GM13976 (cell line): ENCODE measurements around the gene DNALI1.
"Not testable (repeated sequence)": the region's sequence is repeated elsewhere in the genome, so short reads cannot be mapped to it uniquely, and the experiment has no call there.

Source experiments
- DNase-seq: peaks from one replicate; pipeline ENCODE4 v3.0.0; 2012; ENCODE audit warnings: low spot score
- in situ Hi-C: fragments of 300-500 bp; cut with MboI; formaldehyde crosslinking; loops from one replicate; pipeline ENCODE4 v1.12.0; 2022; ENCODE audit warnings: low sequenced_read_pairs, mixed read lengths, inconsistent platforms; ENCODE audit not compliant: unreplicated experiment
- TF ChIP-seq, protein P1 (sequence below): IDR thresholded peaks from 2 replicates; pipeline ENCODE4 v1.5.1; 2012; ENCODE audit warnings: borderline replicate concordance, mild to moderate bottlenecking; ENCODE audit not compliant: insufficient read depth; ENCODE audit errors: extremely low read depth, missing control alignments, control extremely low read depth

Gene DNALI1

DNA sequence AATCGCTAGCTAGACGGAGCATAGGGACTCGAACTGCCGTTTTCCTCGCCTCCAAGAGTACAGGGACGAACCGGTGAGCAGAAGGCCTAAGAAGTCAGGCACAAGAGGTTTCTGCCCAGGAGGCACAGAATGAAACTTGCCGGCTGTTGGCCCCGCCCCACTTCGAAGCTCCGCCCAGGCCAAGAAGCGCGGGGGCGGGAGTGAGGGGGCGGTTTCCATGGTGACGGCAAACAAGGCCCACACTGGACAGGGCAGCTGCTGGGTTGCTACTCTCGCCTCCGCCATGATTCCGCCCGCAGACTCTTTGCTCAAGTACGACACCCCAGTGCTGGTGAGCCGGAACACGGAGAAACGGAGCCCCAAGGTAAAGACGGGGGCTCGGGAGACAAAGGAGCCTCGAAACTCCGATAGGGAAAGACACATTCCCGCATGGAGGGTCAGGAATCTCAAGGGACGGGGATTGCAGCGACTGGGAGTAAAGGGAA, at the start of gene DNALI1:
Gene DNALI1 (plus strand): TSS at position 229 of the 485 bp plus-strand sequence. CDS start 55 bp downstream, at position 284.
- in situ Hi-C loops = no loop called here
- DNase-seq = peak; percentile 71
- TF ChIP-seq, protein P1, sequence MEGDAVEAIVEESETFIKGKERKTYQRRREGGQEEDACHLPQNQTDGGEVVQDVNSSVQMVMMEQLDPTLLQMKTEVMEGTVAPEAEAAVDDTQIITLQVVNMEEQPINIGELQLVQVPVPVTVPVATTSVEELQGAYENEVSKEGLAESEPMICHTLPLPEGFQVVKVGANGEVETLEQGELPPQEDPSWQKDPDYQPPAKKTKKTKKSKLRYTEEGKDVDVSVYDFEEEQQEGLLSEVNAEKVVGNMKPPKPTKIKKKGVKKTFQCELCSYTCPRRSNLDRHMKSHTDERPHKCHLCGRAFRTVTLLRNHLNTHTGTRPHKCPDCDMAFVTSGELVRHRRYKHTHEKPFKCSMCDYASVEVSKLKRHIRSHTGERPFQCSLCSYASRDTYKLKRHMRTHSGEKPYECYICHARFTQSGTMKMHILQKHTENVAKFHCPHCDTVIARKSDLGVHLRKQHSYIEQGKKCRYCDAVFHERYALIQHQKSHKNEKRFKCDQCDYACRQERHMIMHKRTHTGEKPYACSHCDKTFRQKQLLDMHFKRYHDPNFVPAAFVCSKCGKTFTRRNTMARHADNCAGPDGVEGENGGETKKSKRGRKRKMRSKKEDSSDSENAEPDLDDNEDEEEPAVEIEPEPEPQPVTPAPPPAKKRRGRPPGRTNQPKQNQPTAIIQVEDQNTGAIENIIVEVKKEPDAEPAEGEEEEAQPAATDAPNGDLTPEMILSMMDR = no peak

DNA sequence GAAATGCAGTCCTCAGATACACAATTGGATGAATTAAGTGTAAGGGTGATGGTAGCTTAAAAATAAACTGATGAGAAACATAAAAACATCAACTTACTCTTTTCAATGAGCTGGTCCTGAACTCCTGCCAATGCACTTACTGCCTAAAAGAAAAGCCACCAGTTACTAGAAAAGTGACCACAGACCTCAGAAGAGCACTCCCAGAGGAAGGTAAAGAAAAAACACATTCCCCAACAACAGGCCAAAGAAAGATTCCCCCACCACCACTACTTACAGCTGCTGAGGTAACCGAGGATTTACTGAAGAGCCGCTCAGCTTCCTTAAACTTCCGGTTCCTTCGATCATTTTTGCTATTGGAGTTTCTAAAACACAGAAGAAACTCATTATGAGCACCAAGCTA, 47.6 kb upstream of the DNALI1 start:
- in situ Hi-C loops = no loop called here
- no peak for DNase-seq
- TF ChIP-seq, protein P1 = no peak

DNA sequence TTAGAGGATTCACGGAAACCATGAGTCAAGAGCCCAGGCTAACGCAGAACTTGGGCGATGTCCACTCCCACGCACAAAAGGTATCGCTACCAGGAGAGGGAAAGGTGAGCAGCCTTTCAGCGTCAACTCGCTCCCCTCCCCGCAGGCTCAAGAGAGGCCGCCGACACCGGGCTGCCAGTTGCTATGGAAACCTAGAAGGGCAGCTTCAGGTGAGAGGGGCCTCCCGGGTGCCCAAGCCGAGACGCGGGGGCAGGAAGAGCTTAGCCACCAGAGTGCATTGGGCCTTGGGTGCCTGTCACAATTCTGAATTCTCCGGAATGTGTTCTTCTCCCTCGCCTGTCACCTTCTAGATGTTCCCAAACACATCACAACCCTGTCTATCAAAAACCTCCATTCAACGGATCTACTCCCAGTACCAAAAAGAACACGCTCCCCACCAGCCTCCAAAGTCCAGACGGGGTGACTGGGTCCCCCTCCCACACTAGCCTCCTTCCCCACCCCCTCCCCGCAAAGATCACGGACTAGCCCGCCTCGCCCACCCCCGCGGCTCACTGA, 42.9 kb upstream of the DNALI1 start:
- TF ChIP-seq, protein P1 = no peak
- in situ Hi-C loops = no loop called here
- peak; percentile 71 for DNase-seq

DNA sequence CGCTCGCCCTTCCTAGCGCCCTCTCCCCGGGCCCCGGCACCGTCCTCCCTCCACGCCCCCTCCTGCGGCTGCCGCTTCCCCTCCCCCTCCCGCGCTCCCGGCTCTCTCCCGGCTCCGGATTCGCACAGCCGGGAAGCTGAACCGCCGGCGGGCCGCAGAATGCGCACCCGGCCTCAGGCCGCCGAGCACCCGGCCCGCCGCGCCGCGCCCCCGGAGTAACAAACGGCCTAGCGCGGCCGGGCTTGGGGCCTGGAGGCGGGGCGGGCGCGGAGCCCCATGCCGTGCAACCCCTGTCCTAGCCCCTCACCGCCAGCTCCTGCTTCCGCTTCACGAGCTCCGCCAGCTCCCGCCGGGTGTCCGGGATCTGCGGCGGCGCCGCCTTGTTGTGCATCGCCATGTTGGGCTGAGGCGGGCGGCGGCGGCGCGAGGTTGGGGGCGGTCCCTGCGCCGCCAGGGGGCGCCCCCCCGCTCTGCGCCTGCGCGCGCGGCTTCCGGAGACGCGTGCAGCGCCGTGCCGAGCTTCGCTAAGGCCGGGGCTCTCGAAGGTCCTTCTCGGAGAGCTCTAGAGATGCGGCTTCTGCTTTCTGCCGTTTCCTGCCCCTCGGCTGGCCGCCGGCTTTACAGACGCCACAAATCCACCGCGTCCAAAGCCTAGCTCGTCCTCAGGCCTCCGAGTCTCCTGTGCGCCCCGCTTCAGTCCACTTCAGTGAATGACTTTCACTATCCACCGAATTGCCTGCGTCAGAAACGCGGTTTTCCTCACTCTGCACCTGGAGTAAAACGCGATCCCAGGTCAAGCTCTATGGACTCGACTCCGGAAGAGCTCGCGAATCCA, 42.2 kb upstream of the DNALI1 start, which contains the start of gene MEAF6:
Gene MEAF6 (minus strand): TSS at position 417 of the 835 bp plus-strand sequence. CDS start 20 bp downstream, at position 397.
- DNase-seq = peak; percentile 94
- TF ChIP-seq, protein P1 = peak; percentile 59
- in situ Hi-C loops = no loop called here

DNA sequence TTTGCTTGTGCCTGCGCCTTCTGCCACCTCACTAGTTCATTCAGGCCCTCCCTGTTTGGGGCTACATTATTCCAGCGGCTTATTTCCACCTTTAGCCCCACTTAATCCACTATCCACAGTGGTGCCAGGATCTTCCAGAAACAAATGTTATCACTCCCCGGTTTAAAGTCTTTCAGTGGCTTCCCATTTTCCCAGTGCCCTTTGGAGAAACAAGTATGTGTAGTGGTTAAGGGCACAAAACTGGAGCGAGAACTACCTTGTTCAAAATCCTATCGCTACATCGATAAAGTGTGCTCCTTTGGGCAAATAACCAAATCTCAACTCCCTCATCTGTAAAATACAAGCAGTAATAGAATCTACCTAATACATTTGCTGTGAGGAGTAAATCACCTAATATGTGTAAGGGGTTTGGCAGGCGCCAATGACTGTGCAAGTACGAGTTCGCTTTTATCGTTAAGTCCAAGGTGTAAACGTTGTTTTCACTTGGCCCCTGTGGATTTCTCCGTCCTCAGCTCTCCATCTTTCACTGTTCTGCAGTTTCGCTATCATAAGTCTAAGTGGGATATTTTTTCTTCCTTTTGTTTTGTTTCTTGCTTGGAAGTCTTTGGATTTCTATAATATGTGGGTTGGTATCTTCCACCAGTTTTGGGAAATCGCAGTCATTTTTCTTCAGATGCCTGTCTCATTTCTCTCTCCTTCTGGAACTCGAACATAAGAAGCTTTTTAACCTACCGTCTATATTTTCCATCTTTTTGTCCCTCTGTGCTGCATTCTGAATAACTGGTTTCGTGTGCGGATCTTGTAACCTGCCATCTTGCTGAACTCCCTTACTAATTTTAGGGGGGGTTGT, 41.3 kb upstream of the DNALI1 start:
- TF ChIP-seq, protein P1 = no peak
- in situ Hi-C loops = no loop called here
- DNase-seq = no peak

DNA sequence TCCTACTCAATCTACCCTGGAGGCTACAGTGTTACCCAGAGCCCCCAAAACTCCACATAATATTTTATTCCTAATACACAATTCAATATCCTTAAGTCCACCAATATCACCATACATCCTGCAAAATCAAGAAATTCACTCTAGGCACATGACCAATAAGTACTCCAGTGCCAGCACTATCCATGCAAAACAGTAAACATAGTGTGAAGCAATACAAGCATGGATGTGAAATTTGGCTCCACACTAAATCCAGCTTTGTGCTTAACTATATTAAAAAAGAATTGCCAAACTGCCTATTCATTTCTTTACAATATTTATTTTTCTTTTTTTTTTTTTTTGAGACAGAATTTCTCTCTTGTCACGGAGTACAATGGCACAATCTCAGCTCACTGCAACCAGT, 39.2 kb upstream of the DNALI1 start:
- DNase-seq = no peak
- TF ChIP-seq, protein P1 = no peak
- in situ Hi-C loops = no loop called here

DNA sequence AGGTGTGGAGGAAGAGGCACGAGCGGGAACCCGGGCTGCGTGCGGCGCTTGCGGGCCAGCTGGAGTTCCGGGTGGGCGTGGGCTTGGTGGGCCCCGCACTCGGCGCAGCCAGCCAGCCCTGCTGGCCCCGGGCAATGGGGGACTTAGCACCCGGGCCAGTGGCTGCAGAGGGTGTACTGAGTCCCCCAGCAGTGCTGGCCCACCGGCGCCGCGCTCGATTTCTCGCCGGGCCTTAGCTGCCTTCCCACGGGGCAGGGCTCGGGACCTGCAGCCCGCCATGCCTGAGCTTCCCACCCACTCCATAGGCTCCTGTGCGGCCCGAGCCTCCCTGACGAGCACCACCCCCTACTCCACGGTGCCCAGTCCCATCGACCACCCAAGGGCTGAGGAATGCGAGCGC, 38.5 kb upstream of the DNALI1 start:
- DNase-seq, in situ Hi-C loops: not testable (repeated sequence)

DNA sequence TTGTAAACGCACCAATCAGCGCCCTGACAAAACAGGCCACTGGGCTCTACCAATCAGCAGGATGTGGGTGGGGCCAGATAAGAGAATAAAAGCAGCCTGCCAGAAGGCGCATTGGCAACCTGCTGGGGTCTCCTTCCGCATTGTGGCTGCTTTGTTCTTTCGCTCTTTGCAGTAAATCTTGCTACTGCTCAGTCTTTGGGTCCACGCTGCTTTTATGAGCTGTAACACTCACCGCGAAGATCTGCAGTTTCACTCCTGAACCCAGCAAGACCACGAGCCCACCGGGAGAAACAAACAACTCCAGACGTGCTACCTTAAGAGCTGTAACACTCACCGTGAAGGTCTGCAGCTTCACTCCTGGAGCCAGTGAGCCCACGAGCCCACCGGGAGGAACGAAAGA, 37.8 kb upstream of the DNALI1 start:
- in situ Hi-C loops, DNase-seq: not testable (repeated sequence)
